Activated T-cell treated with anti-CD3 and anti-CD28 coated beads for 4 hours (primary cell): ENCODE results near the gene CEP250.
"Not testable (repeated sequence)": the region's sequence is repeated elsewhere in the genome, so short reads cannot be mapped to it uniquely, and the experiment has no call there.

Experiments
- DNase-seq: peaks from one replicate; pipeline ENCODE4 v3.0.0-alpha.2; 2020

CEP250 gene, protein sequence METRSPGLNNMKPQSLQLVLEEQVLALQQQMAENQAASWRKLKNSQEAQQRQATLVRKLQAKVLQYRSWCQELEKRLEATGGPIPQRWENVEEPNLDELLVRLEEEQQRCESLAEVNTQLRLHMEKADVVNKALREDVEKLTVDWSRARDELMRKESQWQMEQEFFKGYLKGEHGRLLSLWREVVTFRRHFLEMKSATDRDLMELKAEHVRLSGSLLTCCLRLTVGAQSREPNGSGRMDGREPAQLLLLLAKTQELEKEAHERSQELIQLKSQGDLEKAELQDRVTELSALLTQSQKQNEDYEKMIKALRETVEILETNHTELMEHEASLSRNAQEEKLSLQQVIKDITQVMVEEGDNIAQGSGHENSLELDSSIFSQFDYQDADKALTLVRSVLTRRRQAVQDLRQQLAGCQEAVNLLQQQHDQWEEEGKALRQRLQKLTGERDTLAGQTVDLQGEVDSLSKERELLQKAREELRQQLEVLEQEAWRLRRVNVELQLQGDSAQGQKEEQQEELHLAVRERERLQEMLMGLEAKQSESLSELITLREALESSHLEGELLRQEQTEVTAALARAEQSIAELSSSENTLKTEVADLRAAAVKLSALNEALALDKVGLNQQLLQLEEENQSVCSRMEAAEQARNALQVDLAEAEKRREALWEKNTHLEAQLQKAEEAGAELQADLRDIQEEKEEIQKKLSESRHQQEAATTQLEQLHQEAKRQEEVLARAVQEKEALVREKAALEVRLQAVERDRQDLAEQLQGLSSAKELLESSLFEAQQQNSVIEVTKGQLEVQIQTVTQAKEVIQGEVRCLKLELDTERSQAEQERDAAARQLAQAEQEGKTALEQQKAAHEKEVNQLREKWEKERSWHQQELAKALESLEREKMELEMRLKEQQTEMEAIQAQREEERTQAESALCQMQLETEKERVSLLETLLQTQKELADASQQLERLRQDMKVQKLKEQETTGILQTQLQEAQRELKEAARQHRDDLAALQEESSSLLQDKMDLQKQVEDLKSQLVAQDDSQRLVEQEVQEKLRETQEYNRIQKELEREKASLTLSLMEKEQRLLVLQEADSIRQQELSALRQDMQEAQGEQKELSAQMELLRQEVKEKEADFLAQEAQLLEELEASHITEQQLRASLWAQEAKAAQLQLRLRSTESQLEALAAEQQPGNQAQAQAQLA (N-terminal part only)

GRCh38 chr20:35454881-35455609, at the start of gene CEP250:
CEP250 (plus strand) TSS chr20:35455598; CDS start chr20:35462368, 6,770 bp downstream.
- peak; percentile 91 for DNase-seq

- DNase-seq, result no peak
Measured at GRCh38 chr20:35405775-35406174, 49.6 kb upstream of the CEP250 start.

DNA sequence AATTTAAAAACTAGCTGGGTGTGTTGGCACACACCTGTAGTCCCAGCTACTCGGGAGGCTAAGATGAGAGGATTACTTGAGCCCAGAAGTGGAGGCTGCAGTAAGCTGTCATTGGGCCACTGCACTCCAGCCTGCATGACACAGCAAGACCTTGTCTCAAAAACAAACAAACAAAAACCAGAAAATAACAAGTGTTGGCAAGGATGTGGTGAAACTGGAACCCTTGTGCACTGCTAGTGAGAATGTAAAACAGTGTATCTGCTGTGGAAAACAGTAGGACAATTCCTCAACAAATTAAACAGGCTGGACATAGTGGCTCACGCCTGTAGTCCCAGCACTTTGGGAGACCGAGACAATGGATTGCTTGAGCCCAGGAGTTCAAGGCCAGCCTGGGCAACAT, 47.1 kb upstream of the CEP250 start:
- no peak for DNase-seq

DNA sequence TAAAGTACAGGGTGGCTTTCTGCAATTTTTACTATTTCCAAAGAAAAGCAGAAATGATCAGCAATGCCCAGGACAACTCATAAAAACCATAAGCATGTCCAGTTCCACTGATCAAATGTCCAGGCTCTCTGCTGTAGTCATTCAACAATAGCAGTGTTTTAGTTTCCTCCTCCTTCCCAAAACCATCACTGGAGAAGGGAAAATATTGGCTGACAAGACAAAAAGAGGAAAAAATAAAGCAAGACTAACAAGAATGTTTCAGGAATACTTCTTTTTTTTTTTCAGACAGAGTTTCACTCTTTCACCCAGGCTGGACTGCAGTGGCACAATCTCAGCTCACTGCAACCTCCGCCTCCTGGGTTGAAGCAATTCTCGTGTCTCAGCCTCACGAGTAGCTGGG, 45.9 kb upstream of the CEP250 start:
- no peak for DNase-seq

DNA sequence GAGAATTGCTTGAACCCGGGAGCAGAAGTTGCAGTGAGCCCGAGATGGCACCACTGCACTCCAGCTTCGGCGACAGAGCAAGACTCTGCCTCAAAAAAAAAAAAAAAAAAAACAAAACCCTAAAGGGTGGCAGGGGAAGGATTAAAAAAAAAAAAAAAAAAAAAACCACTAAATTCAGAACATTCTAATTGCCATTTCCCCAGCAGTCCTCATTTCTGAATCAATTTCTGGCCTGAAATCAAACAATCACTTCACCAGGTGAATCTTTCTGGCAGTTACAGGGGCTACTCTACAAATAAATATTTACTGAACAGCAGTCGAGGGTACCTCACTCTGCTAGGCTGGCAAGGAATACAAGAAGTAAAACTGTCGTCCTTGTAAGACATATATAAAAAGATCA, 44.8 kb upstream of the CEP250 start:
- DNase-seq, result no peak

DNA sequence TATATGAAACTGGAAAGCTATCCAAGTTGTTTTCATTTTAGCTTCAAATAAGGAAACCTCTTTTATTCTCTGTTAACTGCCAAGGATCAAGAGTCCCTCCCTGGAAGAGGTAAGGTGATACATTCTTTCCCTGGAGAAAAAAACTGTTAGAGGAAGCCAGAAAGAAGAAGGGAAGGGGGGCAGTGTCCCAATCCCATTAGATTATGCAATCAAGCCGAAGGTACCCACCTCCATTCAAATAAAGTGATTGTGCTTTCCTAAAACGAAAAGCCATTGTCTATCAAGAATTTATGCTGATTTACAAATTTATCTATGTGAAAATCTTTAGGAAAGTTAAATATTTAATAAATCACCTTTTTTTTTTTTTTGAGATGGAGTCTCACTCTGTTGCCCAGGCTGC, 34.1 kb upstream of the CEP250 start:
- no peak for DNase-seq

GRCh38 chr20:35431621-35432429, 23.6 kb upstream of the CEP250 start:
- DNase-seq, result no peak

GRCh38 chr20:35432430-35432735, 23.0 kb upstream of the CEP250 start:
- DNase-seq, result no peak

- no peak for DNase-seq
Measured at GRCh38 chr20:35433337-35433736, 22.1 kb upstream of the CEP250 start.

DNA sequence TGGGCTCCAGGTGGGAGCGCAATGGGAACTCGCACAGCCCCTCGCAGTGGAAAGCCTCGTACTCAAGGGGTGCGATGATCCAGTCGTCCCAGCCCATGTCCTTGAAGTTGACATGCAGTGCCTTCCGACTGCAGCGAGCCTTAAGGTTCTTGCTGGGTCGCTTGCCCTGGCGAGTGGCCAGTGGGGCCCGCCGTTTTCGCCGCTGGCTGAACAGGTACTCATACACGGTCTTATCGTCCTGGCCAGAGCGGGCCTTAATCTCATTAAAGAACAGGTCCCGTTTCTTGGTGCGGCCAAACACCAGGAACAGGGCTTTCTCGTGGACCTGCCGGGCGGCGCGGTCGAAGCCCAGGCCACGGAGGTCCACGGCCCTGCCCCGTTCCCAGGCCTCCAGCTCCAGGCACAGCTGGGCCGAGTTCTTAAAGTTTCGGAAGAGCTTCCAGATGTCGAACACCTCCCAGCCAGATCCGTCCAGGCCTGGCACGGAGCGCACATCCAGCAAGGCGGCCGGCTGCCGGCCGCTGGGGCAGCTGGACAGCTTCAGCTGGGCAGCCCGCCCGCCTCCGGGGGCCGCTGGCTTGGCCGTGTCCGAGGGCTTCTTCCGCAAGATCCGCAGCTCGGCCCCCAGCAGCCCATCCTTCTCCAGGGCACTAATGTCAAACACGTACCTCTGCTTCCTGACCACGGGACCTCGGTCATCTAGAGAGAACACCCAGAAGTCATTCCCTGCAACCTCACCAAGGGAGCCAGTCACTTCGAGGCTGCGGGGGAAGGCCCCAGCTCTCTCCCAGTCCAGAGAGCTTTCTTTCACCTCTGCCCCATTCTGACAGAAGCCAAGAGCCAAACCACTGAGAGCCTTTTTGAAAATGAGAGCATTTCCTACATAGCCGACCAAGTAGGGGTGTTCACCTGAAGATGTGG, 21.1 kb upstream of the CEP250 start:
- DNase-seq, result no peak

DNA sequence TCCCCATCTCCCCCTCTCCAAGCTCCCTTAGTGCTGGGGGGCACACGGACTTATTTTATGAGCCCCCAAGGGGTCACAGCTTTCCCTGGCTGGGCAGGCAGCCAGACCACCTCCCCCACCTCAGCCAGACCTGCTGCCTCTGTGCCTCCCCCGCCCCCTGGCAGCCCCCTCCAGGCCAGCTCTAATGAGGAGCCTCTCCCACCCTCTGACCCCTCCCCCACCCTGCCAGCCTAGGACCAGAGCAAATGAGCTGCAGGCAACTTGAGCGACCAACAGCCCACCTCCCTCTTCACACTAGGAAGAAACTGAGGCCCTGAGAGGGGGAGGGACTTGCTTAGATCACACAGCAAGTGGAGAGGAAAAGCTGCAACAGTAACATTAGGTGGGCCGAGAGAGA, 19.2 kb upstream of the CEP250 start:
- no peak for DNase-seq

DNA sequence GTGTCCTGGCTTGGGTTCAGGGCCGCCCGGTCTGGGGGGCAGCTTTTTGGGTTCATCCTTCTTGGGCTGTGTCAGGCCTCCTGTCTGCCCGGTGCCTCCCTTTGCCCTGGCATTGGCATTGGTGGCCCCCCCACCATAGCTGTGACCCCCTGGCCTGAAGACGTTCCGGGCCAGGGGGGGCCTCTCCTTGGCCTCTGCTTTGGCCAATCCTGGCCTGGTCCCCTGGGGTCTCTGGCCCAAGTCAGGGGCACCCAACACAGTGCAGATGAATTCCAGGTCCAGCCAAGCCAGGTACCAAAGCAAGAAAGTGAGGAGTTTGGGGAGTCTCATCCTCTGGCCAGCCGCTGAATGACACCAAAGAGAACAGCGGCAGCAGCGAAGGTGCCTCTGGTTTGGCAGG, 17.8 kb upstream of the CEP250 start:
- DNase-seq, result no peak

- no peak for DNase-seq
Measured at GRCh38 chr20:35443003-35443402, 12.4 kb upstream of the CEP250 start.

DNA sequence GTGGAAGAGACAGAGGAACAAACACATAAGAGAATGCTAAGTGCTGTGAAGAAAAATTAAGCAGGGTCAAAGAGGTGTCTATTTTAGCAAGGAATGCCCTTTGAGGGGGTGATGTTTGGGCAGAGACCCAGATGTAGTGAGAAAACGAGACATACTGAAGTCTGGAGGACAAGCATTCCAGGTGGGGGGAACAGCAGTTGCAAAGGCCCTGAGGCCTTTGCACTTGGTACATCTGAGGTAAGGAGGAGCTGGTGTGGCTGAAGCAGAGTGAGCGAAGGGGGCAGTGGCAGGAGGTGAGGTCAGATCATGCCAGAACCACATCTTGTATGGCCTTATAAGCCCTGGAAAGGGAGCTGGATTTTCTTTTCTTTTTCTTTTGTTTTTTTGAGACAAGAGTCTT, 11.2 kb upstream of the CEP250 start:
- no peak for DNase-seq

DNA sequence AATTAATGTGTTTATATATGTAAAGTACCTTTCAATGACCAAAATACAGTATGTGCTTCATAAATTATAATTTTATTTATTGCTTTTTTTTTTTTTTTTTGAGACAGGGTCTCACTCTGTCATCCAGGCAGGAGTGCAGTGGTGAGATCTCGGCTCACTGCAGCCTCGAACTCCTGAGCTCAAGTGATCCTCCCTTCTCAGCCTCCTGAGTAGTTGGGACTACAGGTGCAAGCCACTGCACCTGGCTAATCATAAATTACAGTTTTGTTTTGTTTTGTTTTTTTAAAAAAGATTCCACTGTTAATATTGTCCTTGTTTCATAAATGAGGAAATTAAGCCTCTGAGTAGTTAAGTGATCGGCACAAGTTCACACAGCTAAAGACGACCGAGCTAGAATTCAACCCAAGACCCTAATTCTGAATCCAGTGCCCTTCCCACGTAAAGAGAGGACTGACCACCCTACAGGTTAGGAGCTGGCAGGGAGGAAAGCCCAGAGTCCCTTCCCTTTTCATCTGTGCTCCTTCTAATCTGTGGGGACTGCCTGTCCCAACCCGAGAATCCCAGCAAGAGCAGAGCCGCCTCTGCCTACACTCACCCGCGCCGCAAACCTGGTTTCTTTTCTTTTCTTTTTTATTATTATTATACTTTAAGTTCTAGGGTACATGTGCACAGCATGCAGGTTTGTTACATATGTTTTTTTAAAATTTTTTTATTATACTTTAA, 8.9 kb upstream of the CEP250 start:
- no peak for DNase-seq

- peak; percentile 90 for DNase-seq
Measured at GRCh38 chr20:35447082-35447789, 8.2 kb upstream of the CEP250 start.

- DNase-seq, result no peak
Measured at GRCh38 chr20:35448788-35449373, 6.5 kb upstream of the CEP250 start.

DNA sequence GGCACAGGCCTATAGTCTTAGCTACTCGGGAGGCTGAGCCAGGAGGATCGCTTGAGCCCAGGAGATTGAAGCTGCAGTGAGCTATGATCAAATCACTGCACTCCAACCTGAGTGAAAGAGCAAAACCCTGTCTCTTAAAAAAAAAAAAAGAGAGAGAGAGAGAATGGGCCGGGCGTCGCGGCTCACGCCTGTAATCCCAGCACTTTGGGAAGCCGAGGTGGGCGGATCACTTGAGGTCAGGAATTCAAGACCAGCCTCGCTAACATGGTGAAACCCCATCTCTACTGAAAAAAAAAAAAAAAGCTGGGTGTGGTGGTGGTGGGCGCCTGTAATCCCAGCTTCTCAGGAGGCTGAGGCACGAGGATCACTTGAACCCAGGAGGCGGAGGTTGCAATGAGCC, 5.5 kb upstream of the CEP250 start:
- DNase-seq, result not testable (repeated sequence)

- no peak for DNase-seq
Measured at GRCh38 chr20:35451295-35451694, 4.1 kb upstream of the CEP250 start.
